Suprapubic skin (tissue), 4 donors: ENCODE results near the gene AP4S1. TPM values are rescaled to one million over a fixed set of nuclear protein-coding genes. Genes with fewer than 3 reads are reported as not detected.
"Not testable (repeated sequence)": the region's sequence is repeated elsewhere in the genome, so short reads cannot be mapped to it uniquely, and the experiment has no call there.

Experiments used
- DNase-seq, 2 donors: peaks; one replicate each; pipeline ENCODE4 v3.0.0-alpha.2; 2019; ENCODE audit warnings: low spot score in 2 of 2
- H3K27ac ChIP-seq: fragments of 200-600 bp; sonication (generic); one replicate; pipeline ENCODE4 v1.5.1; 2019
- H3K27me3 ChIP-seq: fragments of 200-600 bp; sonication (generic); one replicate; pipeline ENCODE4 v1.5.1; 2019
- H3K36me3 ChIP-seq: fragments of 200-600 bp; sonication (generic); one replicate; pipeline ENCODE4 v1.5.1; 2019
- H3K4me1 ChIP-seq: fragments of 200-600 bp; sonication (generic); one replicate; pipeline ENCODE4 v1.5.1; 2019
- H3K4me3 ChIP-seq: fragments of 200-600 bp; sonication (generic); one replicate; pipeline ENCODE4 v1.5.1; 2019; ENCODE audit warnings: mild to moderate bottlenecking
- H3K9me3 ChIP-seq: fragments of 200-600 bp; sonication (generic); one replicate; pipeline ENCODE4 v1.5.1; 2019
- CTCF ChIP-seq, 2 donors: fragments of 200-600 bp in 1 of 2; fragments of 450-650 bp in 1 of 2; sonication (generic) in 1 of 2; IDR thresholded peaks; one replicate each; pipeline ENCODE4 v1.5.1; 2016 to 2019; ENCODE audit warnings: antibody characterized with exemption in 2 of 2, mild to moderate bottlenecking in 1 of 2, moderate library complexity in 1 of 2
- EP300 ChIP-seq: sonication (generic); formaldehyde crosslinking; IDR thresholded peaks from one replicate; pipeline ENCODE4 v1.6.1; 2017; ENCODE audit warnings: antibody characterized with exemption
- POLR2A ChIP-seq, 2 donors: fragments of 450-650 bp; IDR thresholded peaks; one replicate each; pipeline ENCODE4 v1.6.1; 2017; ENCODE audit warnings: antibody characterized with exemption in 2 of 2, mild to moderate bottlenecking in 2 of 2, moderate library complexity in 2 of 2
- POLR2AphosphoS5 ChIP-seq, 3 donors: sonication (generic); formaldehyde crosslinking; IDR thresholded peaks; one replicate each; pipeline ENCODE4 v1.6.1; 2017; ENCODE audit warnings: antibody characterized with exemption in 3 of 3
- WGBS: methylation state at CpG from one replicate; pipeline ENCODE4 v1.1.5; 2018; 5-methylcytosine and 5-hydroxymethylcytosine counted together
- total RNA-seq, 4 donors: library from RNA; depleted of rRNA; stranded (reverse); fragments of >200 nt; gene quantifications; one replicate each; pipeline ENCODE4 v1.1.0, GENCODE V29; 2016

AP4S1 gene
- total RNA-seq: 1 to 10 TPM; 4.5 to 7.4 (median 5.2) TPM

- no peaks in the 10 kb centered on the region for H3K27me3 ChIP-seq
- H3K36me3 ChIP-seq: peaks cover 3% of the 10 kb centered on the region
- no peaks in the 10 kb centered on the region for H3K9me3 ChIP-seq
- peak within 1 kb of the TSS; percentile 77 for H3K4me3 ChIP-seq
- TF ChIP-seq CTCF (IDR thresholded peaks at IDR 0.05) (no peak), POLR2A (IDR thresholded peaks at IDR 0.05) (no peak), EP300 (no peak)
- peak within 1 kb of the TSS; percentile 96 for H3K27ac ChIP-seq
- peaks cover 26% of the 10 kb centered on the region for H3K4me1 ChIP-seq
- DNase-seq: peak; percentile 78 to 83
- 1% methylated on average over 19 of the region's 53 CpGs for WGBS
These were observed at the start of gene AP4S1 for GRCh38 chr14:31025367-31026076. Gene AP4S1, plus strand, starts transcription at chr14:31025649. Its CDS starts 40,548 bp downstream, at chr14:31066197.

GRCh38 chr14:30977752-30978151, 47.7 kb upstream of the AP4S1 start:
- 77% methylated on average over 2 of the region's 2 CpGs for WGBS
- Histone ChIP-seq H3K9me3 (no peaks in the 10 kb centered on the region), H3K27me3 (no peaks in the 10 kb centered on the region), H3K27ac (no peak overlapping the region), H3K4me3 (no peak overlapping the region), H3K4me1 (peaks cover 31% of the 10 kb centered on the region), H3K36me3 (no peaks in the 10 kb centered on the region)
- DNase-seq: no peak
- no peak for TF ChIP-seq POLR2AphosphoS5 (IDR thresholded peaks at IDR 0.05)
- TF ChIP-seq POLR2A (IDR thresholded peaks at IDR 0.05): no peak
- no peak for TF ChIP-seq CTCF (IDR thresholded peaks at IDR 0.05)

- H3K9me3 ChIP-seq, DNase-seq, H3K36me3 ChIP-seq, H3K27ac ChIP-seq, H3K27me3 ChIP-seq, H3K4me3 ChIP-seq: not testable (repeated sequence)
- H3K4me1 ChIP-seq: peaks cover 11% of the 10 kb centered on the region
- TF ChIP-seq CTCF (IDR thresholded peaks at IDR 0.05): peak; percentile 44 to 59
- WGBS: 71% methylated on average over 13 of the region's 13 CpGs
These were observed 45.2 kb upstream of the AP4S1 start for GRCh38 chr14:30980106-30980704.

GRCh38 chr14:30980980-30981379, 44.5 kb upstream of the AP4S1 start:
- H3K36me3 ChIP-seq: no peaks in the 10 kb centered on the region
- peaks cover 9% of the 10 kb centered on the region for H3K4me1 ChIP-seq
- no peak overlapping the region for H3K4me3 ChIP-seq
- TF ChIP-seq CTCF (IDR thresholded peaks at IDR 0.05) (no peak), POLR2A (IDR thresholded peaks at IDR 0.05) (no peak), POLR2AphosphoS5 (IDR thresholded peaks at IDR 0.05) (no peak), EP300 (no peak)
- 82% methylated on average over 3 of the region's 3 CpGs for WGBS
- H3K9me3 ChIP-seq: no peaks in the 10 kb centered on the region
- H3K27ac ChIP-seq: no peak overlapping the region
- DNase-seq: no peak
- H3K27me3 ChIP-seq: no peaks in the 10 kb centered on the region

GRCh38 chr14:30982533-30982932, 42.9 kb upstream of the AP4S1 start:
- H3K36me3 ChIP-seq: no peaks in the 10 kb centered on the region
- TF ChIP-seq POLR2AphosphoS5 (IDR thresholded peaks at IDR 0.05) (no peak), CTCF (IDR thresholded peaks at IDR 0.05) (no peak), POLR2A (IDR thresholded peaks at IDR 0.05) (no peak), EP300 (no peak)
- whole genome bisulfite sequencing: 92% methylated on average over 7 of the region's 7 CpGs
- DNase-seq: no peak
- H3K4me1 ChIP-seq: peaks cover 3% of the 10 kb centered on the region
- H3K27ac ChIP-seq: no peak overlapping the region
- no peak overlapping the region for H3K4me3 ChIP-seq
- H3K9me3 ChIP-seq: no peaks in the 10 kb centered on the region
- H3K27me3 ChIP-seq: no peaks in the 10 kb centered on the region
